Choroid plexus epithelial cell (primary cell): ENCODE measurements around the gene C12orf42.

ENCODE experiments used
- DNase-seq: peaks from one replicate; pipeline ENCODE4 v3.0.0-alpha.2; 2010; ENCODE audit warnings: low read depth
- H3K4me3 ChIP-seq: 2 replicates; pipeline ENCODE4 v1.5.1; 2011; ENCODE audit warnings: low read depth, mild to moderate bottlenecking, control low read depth, low read length, moderate library complexity
- CTCF ChIP-seq: conservative IDR thresholded peaks from 2 replicates; pipeline ENCODE4 v1.5.1; 2011; ENCODE audit warnings: low read depth, mild to moderate bottlenecking, control low read depth, inconsistent platforms, low read length, moderate library complexity

The C12orf42 gene

GRCh38 chr12:103524238-103524875 lies 28.6 kb upstream of the C12orf42 start:
- DNase-seq: no peak
- no peak for TF ChIP-seq CTCF
- H3K4me3 ChIP-seq: no peak overlapping the region

- no peak for DNase-seq
- TF ChIP-seq CTCF: no peak
- no peak overlapping the region for H3K4me3 ChIP-seq
Observed at GRCh38 chr12:103523771-103524170, 28.0 kb upstream of the C12orf42 start.

- TF ChIP-seq CTCF: no peak
- no peak for DNase-seq
- no peak overlapping the region for H3K4me3 ChIP-seq
Observed at GRCh38 chr12:103520686-103521215, 25.0 kb upstream of the C12orf42 start.

- TF ChIP-seq CTCF: no peak
- no peak overlapping the region for H3K4me3 ChIP-seq
- no peak for DNase-seq
Observed at GRCh38 chr12:103519632-103520031, 23.9 kb upstream of the C12orf42 start.

- no peak for TF ChIP-seq CTCF
- H3K4me3 ChIP-seq: no peak overlapping the region
Observed at GRCh38 chr12:103518899-103519298, 23.1 kb upstream of the C12orf42 start.

GRCh38 chr12:103517161-103517560 lies 21.4 kb upstream of the C12orf42 start:
- no peak for TF ChIP-seq CTCF
- no peak for DNase-seq

More at GRCh38 chr12:103518899-103519298, 23.1 kb upstream of the C12orf42 start:
- DNase-seq: no peak

GRCh38 chr12:103515341-103515740 lies 19.6 kb upstream of the C12orf42 start:
- H3K4me3 ChIP-seq: no peak overlapping the region
- DNase-seq: no peak
- no peak for TF ChIP-seq CTCF

More at GRCh38 chr12:103517161-103517560, 21.4 kb upstream of the C12orf42 start:
- no peak overlapping the region for H3K4me3 ChIP-seq
